GM19193 (cell line): Measurements from ENCODE around the gene MALRD1.

Source experiments
- POLR2A ChIP-seq: IDR thresholded peaks from 4 replicates; pipeline ENCODE4 v1.6.1; 2011; ENCODE audit not compliant: insufficient read depth, insufficient read length; ENCODE audit errors: extremely low read depth

MALRD1 gene

GRCh38 chr10:19453967-19454366 lies 405.4 kb downstream of the MALRD1 start:
- TF ChIP-seq POLR2A = no peak

DNA sequence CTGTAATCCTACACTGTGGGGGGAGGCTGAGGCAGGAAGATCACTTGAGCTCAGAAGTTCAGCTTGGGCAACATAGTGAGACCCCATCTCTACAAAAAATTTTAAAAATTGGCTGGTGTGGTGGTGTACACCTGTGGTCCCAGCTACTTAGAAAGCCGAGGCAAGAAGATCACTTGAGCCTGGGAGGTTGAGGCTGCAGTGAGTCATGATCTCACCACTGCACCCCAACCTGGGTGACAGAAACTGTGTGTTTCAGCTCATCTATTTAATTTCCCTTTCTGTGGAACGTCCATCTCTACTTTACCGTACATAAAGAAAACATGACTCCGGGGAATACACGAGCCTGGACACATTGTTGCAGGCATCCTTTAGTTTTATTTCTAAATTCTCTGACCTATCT lies 413.0 kb downstream of the MALRD1 start:
- TF ChIP-seq POLR2A = no peak

DNA sequence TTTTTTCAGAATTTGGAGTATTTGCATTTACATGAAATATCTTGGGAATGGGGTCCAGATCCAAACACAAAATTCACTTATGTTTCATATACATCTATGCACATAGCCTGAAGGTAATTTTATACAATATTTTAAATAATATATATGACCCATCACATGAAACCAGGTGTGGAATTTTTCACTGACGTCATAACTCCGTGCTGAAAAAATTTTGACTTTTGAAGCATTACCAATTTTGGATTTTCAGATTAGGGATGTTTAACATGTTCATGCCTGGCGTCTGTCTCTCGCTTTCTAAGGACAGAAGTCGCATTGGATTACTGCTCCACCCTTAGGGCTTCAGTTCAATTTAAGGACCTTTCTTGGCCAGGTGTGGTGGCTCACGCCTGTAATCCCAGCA lies 418.1 kb downstream of the MALRD1 start:
- no peak for TF ChIP-seq POLR2A

DNA sequence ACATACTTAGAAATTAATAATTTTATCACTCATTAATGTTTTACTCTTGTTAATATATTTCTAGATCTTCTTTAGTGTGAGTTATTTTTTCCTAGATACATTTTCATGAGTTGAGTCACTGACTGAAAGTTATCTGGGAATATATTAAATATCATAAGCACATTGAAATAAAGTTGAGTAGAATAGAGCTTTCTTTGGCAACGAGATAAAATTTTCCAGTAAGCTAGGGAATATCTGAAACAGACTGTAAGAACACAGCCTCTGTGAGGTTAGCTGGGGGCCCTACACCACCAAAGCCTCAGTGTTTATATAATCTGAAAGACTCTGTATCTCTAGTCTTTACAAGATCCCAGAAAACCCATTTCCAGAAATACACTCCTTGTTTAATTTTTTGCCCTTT lies 419.8 kb downstream of the MALRD1 start:
- TF ChIP-seq POLR2A = no peak

DNA sequence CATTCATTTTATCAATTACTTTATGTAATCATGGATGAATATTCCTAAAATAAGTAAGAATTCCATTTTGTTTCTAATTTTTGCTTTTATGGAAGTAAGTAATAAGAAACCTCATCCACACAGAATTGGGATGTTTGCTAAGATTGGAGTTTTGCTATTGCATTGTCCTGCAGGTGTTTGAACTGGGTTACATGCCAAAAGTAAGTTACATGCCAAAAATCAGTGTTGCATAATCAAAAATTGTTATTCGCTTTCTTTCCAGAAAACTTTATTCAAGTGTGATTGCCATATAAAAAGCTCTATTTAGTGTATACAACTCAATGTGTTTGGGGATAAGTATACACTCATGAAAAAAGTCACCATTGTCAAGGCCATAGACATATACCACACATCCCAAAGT lies 420.9 kb downstream of the MALRD1 start:
- TF ChIP-seq POLR2A = no peak

DNA sequence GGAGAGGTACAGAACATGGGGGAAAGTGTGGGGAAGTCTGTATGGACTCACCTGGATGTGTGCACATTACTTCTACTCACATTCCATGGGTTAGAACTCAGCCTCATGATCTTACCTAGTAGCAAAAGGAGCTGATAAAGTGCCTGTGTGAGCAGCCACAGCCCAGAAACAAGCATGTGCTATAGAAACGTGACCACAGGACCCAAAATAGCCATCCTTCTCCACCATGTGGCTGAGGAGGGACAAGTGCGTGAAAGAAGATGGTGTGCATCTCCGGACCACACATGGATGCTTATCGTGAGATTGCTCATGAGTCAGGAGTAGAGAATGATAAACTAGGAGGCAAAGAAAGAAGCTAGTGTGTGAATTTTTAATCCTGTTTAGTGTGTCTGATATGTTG lies 431.3 kb downstream of the MALRD1 start:
- no peak for TF ChIP-seq POLR2A

- no peak for TF ChIP-seq POLR2A
These were observed 431.8 kb downstream of the MALRD1 start for GRCh38 chr10:19480353-19480752.

GRCh38 chr10:19483421-19483820 lies 434.8 kb downstream of the MALRD1 start:
- TF ChIP-seq POLR2A = no peak

GRCh38 chr10:19488592-19489280 lies 440.1 kb downstream of the MALRD1 start:
- no peak for TF ChIP-seq POLR2A

- TF ChIP-seq POLR2A = no peak
These were observed 442.6 kb downstream of the MALRD1 start for GRCh38 chr10:19491166-19491565.

DNA sequence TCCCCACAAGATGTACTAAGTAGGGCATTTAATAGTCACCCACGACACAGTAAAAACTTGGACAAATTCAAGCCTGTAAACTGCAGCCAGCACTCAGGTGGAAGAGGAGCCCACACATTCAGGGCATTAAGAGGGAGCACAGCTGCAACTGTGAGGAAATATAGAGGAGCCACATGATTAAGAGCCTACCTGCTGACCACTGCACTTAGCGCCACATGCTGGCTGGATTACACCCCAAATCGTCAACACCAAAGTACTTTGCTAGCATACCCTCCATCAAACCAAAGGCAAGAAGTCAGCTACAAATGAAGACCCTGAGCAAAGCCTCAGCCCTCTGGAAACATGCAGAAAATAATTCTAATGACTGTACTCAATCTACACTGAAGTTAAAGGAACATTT lies 445.3 kb downstream of the MALRD1 start:
- TF ChIP-seq POLR2A = no peak

GRCh38 chr10:19497026-19497425 lies 448.4 kb downstream of the MALRD1 start:
- no peak for TF ChIP-seq POLR2A

DNA sequence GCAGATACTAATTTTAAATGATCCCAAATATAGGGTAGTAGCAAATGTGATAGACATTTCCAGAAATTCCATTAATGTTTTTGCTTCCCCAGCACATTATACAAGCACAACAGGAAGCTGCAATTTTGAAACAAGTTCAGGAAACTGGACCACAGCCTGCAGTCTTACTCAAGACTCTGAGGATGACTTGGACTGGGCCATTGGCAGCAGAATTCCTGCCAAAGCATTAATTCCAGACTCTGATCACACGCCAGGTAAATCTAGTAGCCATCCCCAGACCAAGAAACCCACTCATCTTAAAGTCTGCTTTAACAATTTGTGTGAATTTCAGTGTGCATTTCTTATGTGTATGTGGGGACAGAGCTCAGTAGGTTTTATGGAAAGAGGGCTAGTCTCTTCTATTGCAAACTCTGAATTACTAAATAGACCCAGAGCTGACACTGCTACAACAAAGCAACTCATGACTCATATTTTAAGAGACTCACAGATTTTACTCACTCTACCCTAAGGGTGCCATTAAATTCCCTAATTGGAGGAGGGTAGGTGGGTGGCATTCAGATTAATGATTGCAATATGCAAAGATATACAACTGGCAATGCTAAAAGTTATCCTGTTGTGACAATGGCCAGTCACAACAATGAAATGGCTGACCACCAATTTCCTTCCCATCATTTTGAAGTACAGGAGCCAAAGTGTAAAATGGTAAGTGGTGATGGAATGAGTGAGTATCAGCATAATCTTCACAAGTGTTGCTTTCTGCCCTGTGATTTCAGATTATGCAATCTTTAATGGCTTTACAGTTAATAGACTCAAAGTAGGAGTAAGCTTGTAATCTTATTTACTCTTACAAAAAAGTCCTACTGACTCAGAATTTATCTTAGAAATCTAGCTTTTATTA lies 450.0 kb downstream of the MALRD1 start:
- no peak for TF ChIP-seq POLR2A

GRCh38 chr10:19499291-19499770 lies 450.7 kb downstream of the MALRD1 start:
- no peak for TF ChIP-seq POLR2A

- TF ChIP-seq POLR2A = no peak
These were observed 452.4 kb downstream of the MALRD1 start for GRCh38 chr10:19500959-19501358.
